ENCODE data around the gene CEL.

- TF ChIP-seq CTCF (IDR thresholded peaks at IDR 0.05), result no peak
- no peak for TF ChIP-seq POLR2A (IDR thresholded peaks at IDR 0.05)
Measured at GRCh38 chr9:133115604-133116345, 54.0 kb downstream of the CEL start.
